Skin of body (tissue), 2 donors: ENCODE results near the gene NTRK3. TPM values are rescaled to one million over a fixed set of nuclear protein-coding genes. Genes with fewer than 3 reads are reported as not detected.

ENCODE experiments used
- DNase-seq: peaks from one replicate; lab custom pipeline; 2025; lab: John Stamatoyannopoulos, UW
- total RNA-seq: library from RNA; depleted of rRNA; stranded (reverse); fragments of >200 nt; gene quantifications from one replicate; pipeline ENCODE4 v1.2.3, GENCODE V29; 2014

The NTRK3 gene
- total RNA-seq, 1 donor from 2014 or later: 7.2 TPM

DNA sequence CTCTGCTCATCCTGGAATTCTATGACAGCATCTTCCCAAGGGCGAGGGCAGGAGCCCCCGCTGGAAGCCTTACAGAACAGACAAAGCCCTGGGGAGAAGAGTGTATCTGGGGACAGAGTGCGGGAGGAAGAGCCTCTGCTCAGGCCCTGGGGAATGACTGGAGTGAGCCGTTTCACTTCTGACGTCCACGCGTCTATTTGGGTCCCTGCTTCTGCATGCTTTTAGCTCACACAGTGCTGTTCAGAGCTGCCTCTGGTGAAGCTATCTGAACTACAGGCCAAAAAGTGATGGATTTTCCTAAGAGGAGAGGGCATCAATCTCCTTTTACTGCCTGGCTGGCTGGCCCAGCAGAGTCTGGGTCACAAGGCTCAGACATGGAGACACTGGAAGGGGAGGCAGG lies 311.8 kb downstream of the NTRK3 start:
- peak; percentile 26 for DNase-seq

DNA sequence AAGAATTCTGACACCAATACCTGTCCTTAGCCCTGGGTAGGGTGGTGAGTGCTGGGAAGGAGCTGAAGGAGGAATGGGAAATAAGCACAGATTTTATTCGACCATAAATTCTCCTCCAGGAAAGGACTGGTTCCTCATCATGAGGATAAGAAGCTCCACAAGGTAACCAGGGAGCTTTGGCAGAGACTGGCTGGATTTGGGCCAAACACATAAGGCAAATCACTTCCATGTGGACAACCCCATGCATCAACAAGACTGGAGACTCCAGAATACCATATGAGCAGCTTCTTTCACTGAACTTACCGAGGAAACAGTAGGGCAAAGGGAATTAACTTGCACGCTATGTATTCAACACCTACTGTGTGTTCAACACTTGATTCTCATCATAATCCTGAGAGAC lies 312.5 kb downstream of the NTRK3 start:
- DNase-seq: peak; percentile 73

DNA sequence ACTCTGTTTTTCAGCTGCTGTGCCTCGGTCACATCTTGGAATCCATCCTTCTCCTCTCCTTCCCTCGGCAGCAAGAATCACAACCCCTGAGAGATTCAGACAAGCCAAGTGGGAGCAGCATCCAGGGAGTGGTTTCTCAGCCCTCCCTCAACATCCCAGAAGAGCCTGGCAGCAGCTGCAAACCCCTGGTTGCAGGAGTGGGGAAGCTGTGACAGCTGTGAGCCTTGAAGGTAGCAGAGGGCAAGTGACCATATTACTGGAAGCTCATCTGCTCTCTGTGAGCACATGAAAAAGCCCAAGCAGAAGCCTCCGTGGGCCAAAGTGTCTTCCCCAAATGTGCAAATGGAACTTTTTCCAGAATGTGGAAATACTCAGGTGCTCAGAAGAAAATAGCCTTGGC lies 312.9 kb downstream of the NTRK3 start:
- no peak for DNase-seq

DNA sequence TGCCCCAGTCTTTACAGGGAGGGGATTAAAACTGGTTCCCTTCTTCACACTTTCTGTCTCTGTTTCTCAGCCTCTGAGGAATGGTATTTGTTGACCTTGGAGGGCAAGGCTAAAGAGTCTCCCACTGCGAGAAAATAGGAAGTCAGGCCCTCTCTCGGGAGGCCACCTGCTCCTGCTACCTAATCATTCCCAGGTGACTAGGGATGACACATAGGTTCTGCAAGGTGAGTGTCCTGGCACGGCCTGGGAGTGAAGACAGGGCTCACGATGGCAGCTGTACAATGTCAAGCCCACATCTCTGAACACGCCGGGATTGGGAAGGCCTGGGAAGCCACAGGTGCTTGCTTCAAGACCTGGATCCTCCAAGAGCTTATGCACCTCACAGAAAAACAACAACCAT lies 314.2 kb downstream of the NTRK3 start:
- DNase-seq: no peak

DNA sequence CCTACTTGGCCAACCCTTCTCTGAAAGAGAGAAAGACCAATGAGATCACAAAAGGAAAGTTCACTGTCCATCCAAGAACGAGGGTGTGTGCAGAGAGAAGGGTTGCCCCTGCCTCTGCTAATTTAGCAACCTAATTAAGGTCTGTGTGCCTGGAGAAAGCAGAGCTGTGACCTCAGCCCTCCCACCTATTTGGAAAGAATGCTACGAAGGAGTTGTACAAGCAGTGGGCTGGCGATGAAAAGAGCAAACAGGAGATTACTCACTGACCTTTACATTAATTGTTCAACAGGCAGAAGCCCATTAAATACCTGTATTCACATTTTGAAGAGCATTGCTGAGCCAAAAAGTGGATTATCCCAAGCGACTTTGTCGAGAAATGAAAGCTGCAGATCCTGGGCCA lies 314.9 kb downstream of the NTRK3 start:
- no peak for DNase-seq

DNA sequence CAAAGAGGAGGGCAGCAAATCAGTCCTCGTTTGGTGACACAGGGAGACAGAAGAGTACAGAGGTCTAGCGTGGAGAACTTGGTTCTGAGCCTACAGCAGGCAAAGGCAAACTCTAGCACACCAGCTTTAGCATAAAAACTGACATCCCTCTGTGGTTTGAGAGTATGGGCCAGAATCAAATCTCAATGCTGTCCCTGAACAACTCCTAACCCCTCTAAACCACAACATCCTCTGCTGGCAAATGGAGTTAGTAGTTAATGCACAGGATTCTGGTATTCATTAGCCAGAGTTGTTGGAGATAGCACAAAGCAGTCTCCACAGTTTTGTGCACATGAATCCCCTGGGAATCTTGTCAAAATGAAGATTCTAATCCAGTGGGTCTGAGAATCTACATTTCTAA lies 315.8 kb downstream of the NTRK3 start:
- peak; percentile 39 for DNase-seq

DNA sequence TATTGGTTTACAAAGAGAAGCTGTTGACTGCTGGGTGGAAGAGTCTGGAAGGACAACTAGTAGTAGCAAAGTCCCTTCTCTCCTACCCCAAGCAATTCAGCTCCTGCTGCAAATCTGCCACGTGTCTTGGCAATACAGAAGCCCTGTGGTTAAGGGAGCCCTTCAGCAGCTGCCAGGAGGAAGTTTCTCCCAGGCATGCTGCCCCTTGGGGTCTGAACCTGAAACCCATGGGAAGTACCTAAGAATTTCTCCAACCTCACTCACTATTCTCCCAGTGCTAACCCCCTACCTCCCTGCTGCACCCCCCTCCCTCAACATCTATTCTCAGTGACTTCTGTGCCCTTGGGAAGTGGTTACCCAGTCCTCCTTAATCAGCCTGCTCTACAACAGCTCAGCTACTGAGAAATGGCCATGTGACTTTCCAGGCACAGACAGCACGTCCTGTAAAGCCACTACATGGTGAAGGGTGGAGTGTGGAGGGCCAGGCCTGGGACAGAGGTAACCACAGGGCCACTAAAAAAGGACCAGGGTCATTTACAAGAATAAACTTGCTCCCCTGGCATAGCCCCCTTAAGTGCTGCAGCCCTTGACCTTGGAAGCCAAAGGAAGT lies 316.6 kb downstream of the NTRK3 start:
- no peak for DNase-seq

DNA sequence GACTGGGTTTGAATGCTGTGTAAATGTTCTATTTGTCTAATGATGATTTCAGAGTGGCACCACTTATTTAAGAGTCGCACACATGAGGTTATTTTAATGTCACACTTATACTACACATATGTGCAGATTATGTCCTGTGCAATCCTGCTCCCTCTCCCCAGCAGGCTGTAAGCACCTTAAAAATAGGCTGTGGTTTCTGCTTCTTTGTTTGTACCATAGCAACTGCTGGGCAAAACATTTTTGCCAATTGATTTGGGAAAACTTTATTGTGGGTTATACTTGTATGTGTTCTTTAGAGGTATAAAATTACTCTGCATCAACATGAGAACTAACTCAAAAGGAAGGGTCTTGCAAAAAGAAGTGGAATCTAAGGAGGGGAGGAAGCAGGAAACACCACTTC lies 318.5 kb downstream of the NTRK3 start:
- no peak for DNase-seq

DNA sequence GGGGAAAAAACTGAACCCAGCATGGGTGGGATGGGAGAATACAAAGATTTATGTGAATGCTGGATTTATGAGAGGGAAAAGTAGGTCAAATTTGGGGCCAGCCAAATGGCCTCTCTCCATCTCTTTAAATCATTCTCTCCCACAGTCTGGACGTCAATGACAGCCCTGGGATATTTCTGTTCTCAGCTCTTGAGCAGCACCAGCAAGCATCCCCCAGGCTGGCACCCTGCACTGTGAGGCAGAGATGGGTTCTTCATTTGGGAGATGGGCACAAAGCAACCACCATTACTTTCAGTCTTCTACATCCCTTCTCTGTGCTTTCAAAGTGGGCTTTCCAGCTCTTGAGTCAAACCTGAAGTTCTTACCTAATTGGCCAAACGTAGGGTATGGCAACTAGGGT lies 321.0 kb downstream of the NTRK3 start:
- DNase-seq: no peak

DNA sequence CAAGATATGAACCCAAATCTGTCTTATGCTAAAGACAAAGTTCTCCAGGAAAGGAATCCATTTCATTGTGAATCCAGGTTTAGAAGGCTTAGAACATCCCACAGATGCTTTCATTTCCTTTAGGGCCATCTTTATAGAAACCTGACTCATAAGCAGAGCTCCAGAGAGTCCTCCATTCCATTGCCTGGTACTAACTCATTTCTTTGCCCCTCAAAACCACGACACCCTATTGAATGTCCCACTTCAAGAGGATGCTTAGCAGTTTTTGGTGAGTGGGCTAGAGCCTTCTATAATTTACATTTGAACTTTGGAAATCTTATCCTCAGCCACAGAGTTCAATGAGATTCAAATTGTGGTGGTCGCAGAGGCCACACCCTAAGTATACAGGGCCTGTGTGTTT lies 325.0 kb downstream of the NTRK3 start:
- DNase-seq: no peak

DNA sequence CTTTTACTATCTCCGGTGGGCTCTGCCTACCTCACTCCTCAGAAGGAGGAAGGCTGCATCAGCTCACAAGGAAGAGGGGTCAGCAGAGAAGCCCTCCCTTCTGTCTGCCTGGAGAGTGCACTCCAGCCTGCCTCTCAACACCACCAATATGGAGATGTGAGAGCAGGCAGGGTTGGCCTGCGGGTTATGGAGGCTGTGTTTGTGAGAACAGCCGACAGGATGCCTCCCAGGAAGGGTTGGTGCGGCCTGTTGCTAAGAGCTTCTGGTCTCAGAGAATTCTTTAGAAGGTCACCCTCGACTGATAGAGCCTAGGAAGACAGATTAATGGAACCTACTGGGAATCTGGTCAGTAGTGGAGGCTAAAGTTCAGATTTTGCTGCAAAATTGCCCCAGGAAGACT lies 326.1 kb downstream of the NTRK3 start:
- no peak for DNase-seq

DNA sequence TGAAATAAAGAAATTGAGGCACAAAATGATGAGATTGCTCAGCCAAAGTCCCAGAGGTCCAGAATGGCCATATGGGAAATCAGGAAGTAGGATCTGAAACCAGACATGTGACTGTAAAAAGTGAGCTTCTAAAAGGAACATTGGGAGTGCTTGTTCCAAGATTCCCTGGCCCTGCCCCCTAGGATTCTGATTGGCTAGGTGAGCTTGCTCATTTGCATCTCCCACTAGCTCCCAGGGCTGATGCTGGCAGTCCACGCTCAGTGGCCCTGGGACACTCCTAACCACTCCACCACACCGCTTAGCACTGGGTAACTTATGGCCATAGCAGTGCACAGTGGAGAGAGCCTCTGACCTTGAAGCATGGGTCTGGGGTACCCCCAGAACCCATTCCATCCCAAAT lies 326.7 kb downstream of the NTRK3 start:
- no peak for DNase-seq

DNA sequence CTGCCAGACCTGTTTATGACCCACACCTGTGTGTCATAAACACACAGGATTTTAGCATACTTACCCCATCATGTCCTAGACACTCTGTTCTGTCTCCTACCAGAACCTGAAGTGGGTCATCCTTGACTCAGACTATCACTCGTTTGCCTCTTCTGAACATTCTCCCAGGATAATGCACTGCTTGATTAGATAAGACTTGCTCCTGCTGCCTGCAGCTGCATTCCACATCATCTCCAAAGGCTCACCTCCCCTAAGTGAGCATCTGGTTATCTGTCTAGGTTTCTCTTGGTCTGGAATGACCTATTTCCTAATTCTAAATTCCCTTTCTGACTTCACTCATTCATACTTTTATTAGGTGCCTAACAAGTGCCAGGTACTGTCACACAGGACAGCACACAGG lies 332.1 kb downstream of the NTRK3 start:
- DNase-seq: no peak

DNA sequence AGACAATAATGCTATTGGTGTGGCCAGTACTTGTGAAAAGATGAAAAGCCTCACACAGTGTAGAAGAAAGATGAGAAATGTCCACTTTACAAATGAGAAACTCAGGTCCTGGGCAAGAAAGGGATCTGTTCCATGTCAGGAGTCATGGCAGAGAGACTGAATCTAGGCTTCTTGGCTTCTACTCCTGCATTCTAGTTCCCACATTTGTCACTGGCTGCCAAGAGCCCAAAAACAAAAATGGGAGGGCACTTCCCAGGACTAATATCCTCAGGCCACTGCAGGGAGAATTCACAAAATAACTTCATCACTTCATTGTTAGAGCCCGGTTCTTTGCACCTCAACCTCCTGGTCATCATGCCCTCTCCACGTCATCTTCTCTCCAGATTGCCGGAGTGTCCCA lies 337.5 kb downstream of the NTRK3 start:
- no peak for DNase-seq

DNA sequence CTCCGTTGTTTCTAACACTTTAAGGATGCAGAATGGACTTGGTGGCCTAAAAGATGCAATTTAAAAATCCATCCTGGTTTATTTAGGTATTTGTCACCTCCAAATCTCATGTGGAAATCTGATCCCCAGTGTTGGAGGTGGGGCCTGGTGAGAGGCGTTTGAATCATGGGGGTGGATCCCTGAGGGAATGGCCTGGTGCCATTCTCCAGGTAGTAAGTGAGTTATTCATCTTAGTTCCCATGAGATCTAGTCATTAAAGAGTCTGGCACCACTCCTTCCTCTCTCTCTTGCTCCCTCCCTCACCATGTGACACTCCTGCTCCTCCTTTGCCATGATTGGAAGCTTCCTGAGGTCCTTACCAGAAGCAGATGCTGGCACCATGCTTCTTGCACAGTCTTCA lies 339.1 kb downstream of the NTRK3 start:
- DNase-seq: no peak

DNA sequence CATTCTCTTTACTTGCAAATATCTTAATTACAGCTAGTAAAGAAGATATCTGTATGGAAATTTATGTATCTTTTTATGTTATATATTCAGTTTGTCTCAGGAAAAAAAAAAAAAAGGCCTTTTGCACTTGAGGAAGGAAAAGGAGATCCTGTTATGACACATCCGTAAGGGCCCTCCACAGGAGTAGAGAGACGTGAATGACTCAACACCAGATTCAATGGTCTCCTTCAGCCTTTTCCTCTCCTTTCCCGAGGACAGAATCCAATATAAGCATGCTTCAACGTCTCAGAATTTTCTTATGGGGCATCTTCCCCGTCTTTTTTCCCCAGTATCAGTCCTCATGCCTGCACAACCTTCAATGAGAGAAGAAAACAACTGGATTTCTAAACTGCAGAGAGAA lies 340.3 kb downstream of the NTRK3 start:
- DNase-seq: no peak

DNA sequence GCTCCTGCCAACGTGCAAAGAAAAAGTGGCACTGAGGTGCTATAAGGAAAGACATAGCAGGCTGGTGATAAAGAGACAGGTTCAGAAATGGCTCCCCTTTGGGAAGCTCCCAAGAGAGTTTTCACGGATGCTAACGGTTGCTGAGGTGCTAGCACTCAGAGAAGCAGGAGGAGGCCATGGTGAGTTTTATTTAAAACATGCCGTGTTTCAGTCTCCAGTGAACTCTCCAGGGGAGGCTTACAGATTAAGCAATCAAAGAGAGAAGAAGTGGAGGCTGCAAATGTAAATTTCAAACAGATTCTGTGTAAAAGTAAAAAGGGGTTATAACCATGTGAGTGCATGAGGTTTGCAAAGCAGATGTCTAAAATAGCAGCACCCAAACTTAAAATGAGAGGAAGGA lies 346.2 kb downstream of the NTRK3 start:
- DNase-seq: no peak

DNA sequence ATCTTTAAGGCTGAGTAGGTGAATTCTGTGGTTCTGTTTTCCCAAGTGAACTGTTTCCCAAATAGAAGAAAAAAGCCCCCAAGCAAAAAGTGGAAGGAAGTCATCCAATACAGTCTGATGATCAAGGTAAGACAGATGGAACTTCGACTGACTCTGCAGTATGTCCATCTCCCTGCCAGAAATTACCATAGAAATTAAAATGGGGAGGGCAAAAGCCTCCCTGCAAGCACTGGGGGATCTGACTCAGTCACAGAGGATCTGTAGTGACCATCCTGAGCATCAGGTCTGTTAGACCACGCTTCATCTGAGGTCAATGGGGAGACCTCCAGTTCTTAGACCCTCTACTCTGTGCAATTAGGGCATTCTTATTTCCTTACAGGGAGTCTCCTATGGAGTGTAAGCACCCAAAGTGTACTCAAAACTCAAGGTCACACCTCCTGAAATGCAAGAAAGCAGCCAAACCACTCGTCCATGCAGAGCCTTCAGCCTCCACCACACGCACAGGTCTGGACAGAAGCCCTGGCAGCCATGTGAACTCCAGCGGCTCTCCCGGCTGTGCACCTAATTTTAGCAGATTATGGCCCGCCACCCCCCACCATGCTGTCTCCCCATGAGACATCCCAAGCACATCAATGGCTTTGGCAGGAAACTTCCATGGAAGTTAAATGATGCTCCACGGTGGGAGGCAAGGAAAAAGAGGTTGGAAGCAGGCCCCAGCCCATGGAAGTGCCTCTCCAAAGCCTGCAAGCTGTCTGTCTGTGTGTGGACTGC lies 348.7 kb downstream of the NTRK3 start:
- DNase-seq: no peak

DNA sequence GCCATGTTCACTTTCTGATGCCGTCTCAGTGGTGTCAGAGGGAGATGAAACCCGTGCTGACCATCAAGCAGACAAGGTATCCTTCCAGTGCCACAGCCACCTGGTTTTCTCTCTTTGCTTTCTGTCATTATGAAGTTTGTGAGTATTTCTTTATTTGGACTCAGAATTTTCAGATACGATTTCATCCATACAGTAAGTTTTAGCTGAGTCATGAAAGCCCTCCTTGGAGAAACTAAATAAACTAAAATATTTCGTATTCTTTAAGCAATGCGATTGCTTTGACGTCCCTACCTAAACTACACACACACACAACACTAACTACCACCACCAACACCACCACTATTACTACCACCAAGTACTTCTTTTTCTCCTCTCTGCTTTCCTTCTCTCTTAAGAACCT lies 350.1 kb downstream of the NTRK3 start:
- no peak for DNase-seq

DNA sequence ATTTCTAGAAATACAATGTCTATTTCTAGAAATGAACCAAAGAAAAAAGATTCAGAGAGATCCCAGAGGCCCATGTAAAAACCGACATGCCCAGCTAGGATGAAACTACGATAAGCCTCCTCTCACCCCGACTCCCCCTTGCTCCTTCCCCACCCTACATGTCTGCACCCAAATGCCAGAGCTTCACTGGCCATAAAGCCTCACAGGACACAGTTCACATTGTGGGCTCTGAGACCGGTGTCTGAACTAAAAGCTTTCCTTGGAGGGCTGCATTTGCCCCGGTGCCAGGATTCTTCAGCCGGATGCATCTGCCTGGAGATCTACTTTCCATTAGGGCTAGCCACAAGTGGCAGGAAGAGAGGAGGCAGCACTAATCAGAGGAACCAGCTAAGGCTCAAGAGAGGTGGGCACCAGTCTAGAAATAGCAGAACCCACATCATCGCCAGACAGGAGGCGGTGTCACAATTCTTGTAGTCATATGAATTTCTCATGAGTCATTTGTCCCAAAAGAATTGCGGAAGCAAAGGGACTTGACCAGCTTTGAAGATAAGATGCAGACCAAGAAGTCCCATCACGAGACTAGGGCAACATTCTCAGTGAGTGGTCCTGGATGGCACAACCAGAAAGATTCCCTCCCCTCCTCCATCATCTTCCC lies 353.6 kb downstream of the NTRK3 start:
- DNase-seq: no peak

DNA sequence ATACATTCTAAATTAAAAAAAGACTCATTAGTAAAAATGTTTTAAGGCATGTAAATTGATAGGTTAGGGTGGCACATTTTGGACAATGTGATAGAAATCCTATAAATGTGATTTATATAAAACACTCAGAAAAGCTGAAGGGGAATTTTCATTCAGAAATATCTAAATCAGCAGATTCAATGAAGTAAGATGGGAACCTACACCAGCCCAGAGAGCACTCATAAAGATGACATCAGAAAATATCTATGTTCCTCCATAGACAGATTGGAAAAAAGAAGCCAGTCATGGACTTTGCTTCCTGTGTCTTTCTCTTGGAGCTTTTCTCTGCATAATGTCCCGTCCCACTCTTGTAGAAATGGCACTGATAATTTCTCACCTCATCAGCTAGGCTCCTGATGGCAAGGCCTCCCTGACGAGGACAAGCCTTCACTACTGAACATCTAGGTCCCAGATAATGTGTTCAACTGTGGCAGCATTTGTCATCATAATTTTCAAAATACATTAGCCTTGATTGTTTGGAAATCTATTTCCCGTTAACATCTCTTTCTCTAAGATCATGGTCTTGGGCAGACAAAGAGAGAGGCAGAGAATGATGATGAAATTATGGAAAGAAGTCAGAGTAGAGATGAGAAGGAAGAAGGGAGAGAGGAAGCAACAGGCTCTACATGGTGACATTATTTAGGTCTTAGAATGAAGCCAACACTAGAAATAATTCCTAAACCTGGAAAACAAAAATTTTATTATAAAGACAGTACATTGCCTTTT lies 354.4 kb downstream of the NTRK3 start:
- DNase-seq: no peak

DNA sequence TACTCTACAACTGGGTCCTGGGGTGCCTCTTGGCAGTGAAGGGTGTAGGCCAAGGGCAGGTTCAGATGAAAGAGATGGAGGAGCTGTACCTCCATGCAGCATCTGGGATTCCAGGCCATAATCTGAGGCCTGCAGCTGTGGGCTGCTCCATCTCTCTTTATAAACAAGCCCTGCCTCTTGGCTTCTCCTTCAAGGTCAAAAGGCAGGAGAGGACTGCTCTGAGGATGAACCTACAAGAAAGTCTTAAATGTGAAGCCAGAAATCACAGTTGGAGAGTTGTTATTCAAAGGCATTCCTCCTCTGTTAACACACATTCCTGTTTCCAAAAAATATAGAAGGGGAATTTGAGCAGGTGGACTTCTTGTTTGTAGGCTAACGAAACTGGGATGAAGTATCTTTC lies 355.5 kb downstream of the NTRK3 start:
- DNase-seq: no peak
